Epithelial cell of proximal tubule (primary cell): ENCODE data around the gene ZP3. TPM values are rescaled to one million over a fixed set of nuclear protein-coding genes. Genes with fewer than 3 reads are reported as not detected.
"Not testable (repeated sequence)": the region's sequence is repeated elsewhere in the genome, so short reads cannot be mapped to it uniquely, and the experiment has no call there.

ENCODE experiments used
- DNase-seq: peaks from one replicate; pipeline ENCODE4 v3.0.0-alpha.2; 2011; ENCODE audit warnings: low read depth
- H3K4me3 ChIP-seq: 2 replicates; pipeline ENCODE4 v1.5.1; 2011; ENCODE audit warnings: low read depth, mild to moderate bottlenecking, low read length
- CTCF ChIP-seq: conservative IDR thresholded peaks from 2 replicates; pipeline ENCODE4 v1.5.1; 2012; ENCODE audit warnings: low read depth, mild to moderate bottlenecking, low read length
- total RNA-seq: library from RNA; depleted of rRNA; stranded (reverse); fragments of >200 nt; gene quantifications from 2 replicates; pipeline ENCODE4 v1.2.3, GENCODE V29; 2015

The ZP3 gene
- total RNA-seq, 1 donor from 2014 or later, result 4.7 TPM

- no peak overlapping the region for H3K4me3 ChIP-seq
- DNase-seq, result no peak
- TF ChIP-seq CTCF, result no peak
These were observed 6.1 kb downstream of the ZP3 start for GRCh38 chr7:76430836-76431235.

GRCh38 chr7:76437873-76438272 lies 13.1 kb downstream of the ZP3 start:
- peak; percentile 63 for DNase-seq
- peak; percentile 64 for TF ChIP-seq CTCF
- H3K4me3 ChIP-seq, result not testable (repeated sequence)

GRCh38 chr7:76439120-76439888 lies 14.6 kb downstream of the ZP3 start:
- DNase-seq, H3K4me3 ChIP-seq: not testable (repeated sequence)

GRCh38 chr7:76440404-76440803 lies 15.7 kb downstream of the ZP3 start:
- not testable (repeated sequence) for H3K4me3 ChIP-seq, DNase-seq

- DNase-seq, result not testable (repeated sequence)
These were observed 17.0 kb downstream of the ZP3 start for GRCh38 chr7:76441792-76442191.

GRCh38 chr7:76442664-76443446 lies 18.1 kb downstream of the ZP3 start:
- DNase-seq, H3K4me3 ChIP-seq: not testable (repeated sequence)

More at GRCh38 chr7:76441792-76442191, 17.0 kb downstream of the ZP3 start:
- not testable (repeated sequence) for H3K4me3 ChIP-seq

- not testable (repeated sequence) for DNase-seq
These were observed 19.1 kb downstream of the ZP3 start for GRCh38 chr7:76443846-76444245.

GRCh38 chr7:76445577-76446008 lies 20.8 kb downstream of the ZP3 start:
- DNase-seq, H3K4me3 ChIP-seq: not testable (repeated sequence)

More at GRCh38 chr7:76443846-76444245, 19.1 kb downstream of the ZP3 start:
- H3K4me3 ChIP-seq, result not testable (repeated sequence)

GRCh38 chr7:76457017-76457416 lies 32.3 kb downstream of the ZP3 start:
- H3K4me3 ChIP-seq, DNase-seq: not testable (repeated sequence)

- not testable (repeated sequence) for H3K4me3 ChIP-seq, DNase-seq
These were observed 33.8 kb downstream of the ZP3 start for GRCh38 chr7:76458504-76458903.

- H3K4me3 ChIP-seq, DNase-seq: not testable (repeated sequence)
These were observed 36.0 kb downstream of the ZP3 start for GRCh38 chr7:76460767-76461166.

GRCh38 chr7:76461464-76462101 lies 36.8 kb downstream of the ZP3 start, which contains the start of gene DTX2:
DTX2 (plus strand) TSS chr7:76461709; CDS start chr7:76480510, 18,801 bp downstream.
- not testable (repeated sequence) for DNase-seq
- peak within 1 kb of the TSS; percentile 53 for H3K4me3 ChIP-seq

GRCh38 chr7:76462271-76462882 lies 37.6 kb downstream of the ZP3 start:
- not testable (repeated sequence) for H3K4me3 ChIP-seq, DNase-seq

GRCh38 chr7:76464959-76465358 lies 40.2 kb downstream of the ZP3 start:
- H3K4me3 ChIP-seq, DNase-seq: not testable (repeated sequence)

GRCh38 chr7:76465950-76466349 lies 41.2 kb downstream of the ZP3 start:
- DNase-seq, H3K4me3 ChIP-seq: not testable (repeated sequence)
